Choroid plexus epithelial cell (primary cell): ENCODE measurements around the gene ACTR2.
A peak's percentile ranks its signal among the peaks of the same experiment; 100 is the strongest.
"Not testable (repeated sequence)": the region's sequence is repeated elsewhere in the genome, so short reads cannot be mapped to it uniquely, and the experiment has no call there.

ENCODE experiments used
- DNase-seq: peaks from one replicate; pipeline ENCODE4 v3.0.0-alpha.2; 2010; ENCODE audit warnings: low read depth
- H3K4me3 ChIP-seq: 2 replicates; pipeline ENCODE4 v1.5.1; 2011; ENCODE audit warnings: low read depth, mild to moderate bottlenecking, control low read depth, low read length, moderate library complexity
- TF ChIP-seq, protein P1 (sequence below): conservative IDR thresholded peaks from 2 replicates; pipeline ENCODE4 v1.5.1; 2011; ENCODE audit warnings: low read depth, mild to moderate bottlenecking, control low read depth, inconsistent platforms, low read length, moderate library complexity

ACTR2 gene

DNA sequence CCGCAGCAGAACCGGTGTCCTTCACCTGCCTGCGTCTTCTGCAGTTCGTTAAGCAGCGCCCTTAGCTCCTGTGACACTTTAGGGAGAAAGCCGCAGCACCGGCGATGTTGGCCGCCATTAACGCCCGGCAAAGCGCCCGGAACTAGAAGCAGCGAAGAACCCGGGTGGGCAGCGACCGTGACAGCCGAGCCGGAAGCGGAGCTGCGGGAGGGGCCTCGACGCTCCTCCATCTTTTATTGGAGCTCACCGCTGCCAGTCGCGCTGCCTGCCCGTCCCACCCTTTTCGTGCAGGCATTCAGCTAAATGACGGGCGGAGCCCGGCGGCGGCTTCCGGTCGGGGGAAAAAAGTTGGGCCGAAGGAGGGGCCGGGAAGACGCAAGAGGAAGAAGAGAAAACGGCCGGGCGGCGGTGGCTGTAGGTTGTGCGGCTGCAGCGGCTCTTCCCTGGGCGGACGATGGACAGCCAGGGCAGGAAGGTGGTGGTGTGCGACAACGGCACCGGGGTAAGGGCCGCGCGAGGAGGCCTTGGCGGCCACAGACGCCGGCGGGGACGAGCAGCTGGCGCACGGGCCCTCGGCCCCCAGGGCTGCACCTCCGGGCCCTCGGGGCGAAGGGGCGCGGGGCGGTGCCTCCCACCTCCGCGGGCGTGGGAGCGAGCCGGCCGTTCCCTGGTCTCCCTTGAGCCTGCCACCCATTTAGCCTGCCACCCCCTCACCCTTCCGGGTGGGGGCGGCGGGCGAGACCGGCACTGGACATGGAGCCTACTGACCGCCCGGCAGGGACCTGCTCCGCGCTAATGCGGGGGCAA, at the start of gene ACTR2:
Gene ACTR2 (plus strand): TSS at position 376 of the 807 bp plus-strand sequence. CDS start 79 bp downstream, at position 455.
- peak within 1 kb of the TSS; percentile 98 for H3K4me3 ChIP-seq
- TF ChIP-seq, protein P1, sequence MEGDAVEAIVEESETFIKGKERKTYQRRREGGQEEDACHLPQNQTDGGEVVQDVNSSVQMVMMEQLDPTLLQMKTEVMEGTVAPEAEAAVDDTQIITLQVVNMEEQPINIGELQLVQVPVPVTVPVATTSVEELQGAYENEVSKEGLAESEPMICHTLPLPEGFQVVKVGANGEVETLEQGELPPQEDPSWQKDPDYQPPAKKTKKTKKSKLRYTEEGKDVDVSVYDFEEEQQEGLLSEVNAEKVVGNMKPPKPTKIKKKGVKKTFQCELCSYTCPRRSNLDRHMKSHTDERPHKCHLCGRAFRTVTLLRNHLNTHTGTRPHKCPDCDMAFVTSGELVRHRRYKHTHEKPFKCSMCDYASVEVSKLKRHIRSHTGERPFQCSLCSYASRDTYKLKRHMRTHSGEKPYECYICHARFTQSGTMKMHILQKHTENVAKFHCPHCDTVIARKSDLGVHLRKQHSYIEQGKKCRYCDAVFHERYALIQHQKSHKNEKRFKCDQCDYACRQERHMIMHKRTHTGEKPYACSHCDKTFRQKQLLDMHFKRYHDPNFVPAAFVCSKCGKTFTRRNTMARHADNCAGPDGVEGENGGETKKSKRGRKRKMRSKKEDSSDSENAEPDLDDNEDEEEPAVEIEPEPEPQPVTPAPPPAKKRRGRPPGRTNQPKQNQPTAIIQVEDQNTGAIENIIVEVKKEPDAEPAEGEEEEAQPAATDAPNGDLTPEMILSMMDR = no peak
- DNase-seq = peak; percentile 98

DNA sequence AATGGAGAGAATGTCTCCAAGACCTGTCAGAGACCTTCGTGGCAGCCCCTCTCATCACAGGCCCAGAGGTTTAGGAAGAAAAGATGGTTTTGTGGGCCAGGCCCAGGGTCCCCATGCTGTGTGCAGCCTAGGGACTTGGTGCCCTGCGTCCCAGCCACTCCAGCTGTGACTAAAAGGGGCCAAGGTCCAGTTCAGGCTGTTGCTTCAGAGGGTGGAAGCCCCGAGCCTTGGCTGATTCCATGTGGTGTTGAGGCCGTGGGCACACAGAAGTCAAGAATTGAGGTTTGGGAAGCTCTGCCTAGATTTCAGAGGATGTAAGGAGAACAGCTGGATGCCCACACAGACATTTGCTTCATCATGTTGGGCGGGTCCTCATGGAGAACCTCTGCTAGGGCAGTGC, 45.1 kb upstream of the ACTR2 start:
- H3K4me3 ChIP-seq = no peak overlapping the region
- no peak for DNase-seq
- TF ChIP-seq, protein P1 = no peak

DNA sequence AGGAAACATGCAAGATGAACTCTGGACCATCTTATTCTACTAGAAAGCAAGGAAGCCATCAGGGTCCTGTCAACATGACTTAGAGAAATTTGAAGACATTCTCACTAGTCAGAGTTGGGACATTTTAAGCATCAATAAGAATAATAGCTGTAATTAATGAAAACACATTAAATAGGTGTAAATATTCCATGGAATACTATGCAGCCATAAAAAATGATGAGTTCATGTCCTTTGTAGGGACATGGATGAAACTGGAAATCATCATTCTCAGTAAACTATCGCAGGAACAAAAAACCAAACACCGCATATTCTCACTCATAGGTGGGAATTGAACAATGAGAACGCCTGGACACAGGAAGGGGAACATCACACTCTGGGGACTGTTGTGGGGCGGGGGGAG, 44.2 kb upstream of the ACTR2 start:
- DNase-seq, H3K4me3 ChIP-seq: not testable (repeated sequence)

DNA sequence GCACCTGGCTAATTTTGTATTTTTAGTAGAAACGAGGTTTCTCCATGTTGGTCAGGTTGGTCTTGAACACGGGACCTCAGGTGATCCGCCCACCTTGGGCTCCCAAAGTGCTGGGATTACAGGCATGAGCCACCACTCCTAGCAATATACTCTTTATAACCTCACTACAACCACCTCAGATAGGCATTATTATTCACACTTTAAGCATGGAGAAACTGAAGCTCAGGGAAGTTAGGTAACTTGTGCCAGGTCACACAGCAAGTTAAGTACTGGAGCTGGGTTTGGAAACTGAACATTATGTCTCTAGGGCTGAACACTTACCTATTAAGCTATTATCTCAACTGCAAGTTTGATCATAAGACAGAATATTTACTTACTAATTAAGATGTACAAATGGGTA, 42.6 kb upstream of the ACTR2 start:
- TF ChIP-seq, protein P1 = no peak
- H3K4me3 ChIP-seq = no peak overlapping the region
- no peak for DNase-seq

DNA sequence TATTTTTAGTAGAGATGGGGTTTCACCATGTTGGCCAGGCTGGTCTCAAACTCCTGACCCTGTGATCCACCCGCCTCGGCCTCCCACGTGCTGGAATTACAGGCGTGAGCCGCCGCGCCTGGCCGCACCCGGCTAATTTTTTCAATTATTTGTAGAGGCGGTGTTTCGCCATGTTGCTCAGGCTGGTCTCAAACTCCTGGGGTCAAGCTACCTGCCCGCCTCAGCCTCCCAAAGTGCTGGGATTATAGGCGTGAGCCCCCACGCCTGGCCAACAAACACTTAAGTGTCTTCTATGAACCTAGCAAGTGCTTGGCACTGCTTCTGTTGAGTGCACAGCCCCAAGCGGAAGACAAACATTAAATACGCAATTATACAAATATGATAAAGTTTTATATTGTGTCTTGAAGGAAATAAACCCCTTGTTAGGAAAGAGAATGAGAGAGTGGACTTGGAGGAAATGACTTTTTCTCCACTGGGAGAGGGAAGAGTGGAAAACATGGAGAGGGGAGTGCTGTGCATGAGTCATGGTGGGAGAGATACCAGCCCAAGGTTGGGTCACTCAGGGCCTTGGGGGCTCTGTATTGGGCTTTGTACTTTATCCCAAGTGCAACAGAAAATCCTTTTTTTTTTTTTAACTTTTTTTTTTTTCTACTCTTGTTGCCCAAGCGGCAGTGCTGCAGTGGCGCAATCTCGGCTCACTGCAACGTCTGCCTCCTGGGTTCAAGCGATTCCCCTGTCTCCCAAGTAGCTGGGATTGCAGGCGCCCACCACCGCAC, 41.4 kb upstream of the ACTR2 start:
- DNase-seq = no peak
- no peak overlapping the region for H3K4me3 ChIP-seq
- TF ChIP-seq, protein P1 = no peak

DNA sequence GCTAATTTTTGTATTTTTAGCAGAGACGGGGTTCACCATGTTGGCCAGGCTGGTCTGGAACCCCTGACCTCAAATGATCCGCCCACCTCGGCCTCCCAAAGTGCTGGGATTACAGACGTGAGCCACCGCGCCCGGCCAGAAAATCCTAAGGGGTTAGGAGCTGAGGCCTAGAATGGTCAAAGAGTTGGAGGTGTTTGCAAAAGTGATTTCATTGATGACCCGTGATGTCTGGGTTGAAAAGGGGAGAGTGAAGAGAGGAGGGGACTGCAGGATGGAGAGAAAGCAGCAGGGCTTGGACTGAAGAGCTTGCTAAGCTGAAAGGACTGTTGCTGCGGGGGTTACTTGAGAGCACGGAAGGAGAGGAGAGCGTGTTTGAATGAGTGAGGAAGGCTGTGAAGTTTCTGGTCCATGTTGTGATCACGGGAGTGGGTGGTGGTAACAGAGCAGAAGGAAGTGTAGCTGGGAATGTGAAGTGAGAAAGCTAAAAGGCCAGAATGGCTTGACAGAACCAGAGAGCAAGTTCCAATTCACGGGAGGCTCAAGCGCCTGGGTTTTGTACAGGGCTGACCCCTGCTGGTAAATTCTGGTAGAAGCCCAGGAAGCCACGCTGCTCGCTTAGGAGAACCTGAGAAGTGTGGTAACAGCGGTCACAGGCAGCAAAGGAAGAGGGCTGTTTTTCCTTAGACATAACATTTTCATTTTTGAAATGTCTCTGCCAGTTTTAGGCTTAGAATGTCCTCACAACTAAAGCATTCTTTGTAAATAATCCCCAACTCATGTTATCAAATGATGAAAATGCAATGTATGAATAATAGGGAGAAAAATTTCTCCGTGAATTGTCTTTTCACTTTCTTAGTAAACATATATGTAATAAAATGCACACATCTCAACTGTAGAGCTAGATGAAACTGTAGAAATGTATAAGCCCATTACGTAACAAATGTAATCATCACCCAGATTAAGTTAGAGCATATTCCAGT, 40.5 kb upstream of the ACTR2 start:
- H3K4me3 ChIP-seq = no peak overlapping the region
- TF ChIP-seq, protein P1 = peak; percentile 97
- peak; percentile 89 for DNase-seq

DNA sequence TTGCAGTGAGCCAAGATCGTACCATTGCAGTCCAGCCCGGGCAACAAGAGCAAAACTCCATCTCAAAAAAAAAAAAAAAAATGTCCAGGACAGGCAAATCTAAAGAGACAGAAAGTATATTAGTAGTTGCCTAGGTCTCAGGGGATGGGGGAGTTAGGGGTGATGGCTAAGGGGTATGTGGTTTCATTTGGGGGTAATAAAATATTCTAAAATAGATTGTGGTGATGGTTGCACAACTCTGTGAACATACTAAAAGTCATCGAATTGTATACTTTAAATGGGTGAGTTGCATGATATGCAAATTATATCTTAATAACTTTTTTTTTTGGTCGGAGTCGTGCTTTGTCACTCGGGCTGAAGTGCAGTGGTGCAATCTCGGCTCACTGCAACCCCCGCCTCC, 34.2 kb upstream of the ACTR2 start:
- H3K4me3 ChIP-seq = no peak overlapping the region
- no peak for DNase-seq
- TF ChIP-seq, protein P1 = no peak
